H4 (cell line): Measurements from ENCODE around the gene AJAP1. TPM values are rescaled to one million over a fixed set of nuclear protein-coding genes. Genes with fewer than 3 reads are reported as not detected.

Experiments used
- DNase-seq: peaks from one replicate; pipeline ENCODE4 v3.0.0-alpha.2; 2015; ENCODE audit warnings: low spot score
- total RNA-seq: library from RNA; depleted of rRNA; stranded (reverse); fragments of >200 nt; shearing (Covaris generic); gene quantifications from 2 replicates; pipeline ENCODE4 v1.2.3, GENCODE V29; 2014

The AJAP1 gene
- total RNA-seq, 1 experiment from 2014 or later = 6.1 TPM

- no peak for DNase-seq
Observed at GRCh38 chr1:4730078-4730477, 75.7 kb downstream of the AJAP1 start.

GRCh38 chr1:4733446-4734177, 79.2 kb downstream of the AJAP1 start:
- DNase-seq = no peak

GRCh38 chr1:4734219-4734618, 79.8 kb downstream of the AJAP1 start:
- DNase-seq = no peak

- no peak for DNase-seq
Observed at GRCh38 chr1:4734791-4735190, 80.4 kb downstream of the AJAP1 start.

GRCh38 chr1:4736254-4736653, 81.8 kb downstream of the AJAP1 start:
- no peak for DNase-seq

- DNase-seq = no peak
Observed at GRCh38 chr1:4741876-4742423, 87.5 kb downstream of the AJAP1 start.

- DNase-seq = no peak
Observed at GRCh38 chr1:4743978-4744750, 89.8 kb downstream of the AJAP1 start.

GRCh38 chr1:4745560-4745959, 91.2 kb downstream of the AJAP1 start:
- no peak for DNase-seq

GRCh38 chr1:4749406-4749805, 95.0 kb downstream of the AJAP1 start:
- no peak for DNase-seq

GRCh38 chr1:4750177-4750576, 95.8 kb downstream of the AJAP1 start:
- no peak for DNase-seq

GRCh38 chr1:4752059-4752458, 97.7 kb downstream of the AJAP1 start:
- DNase-seq = no peak

GRCh38 chr1:4754816-4755215, 100.4 kb downstream of the AJAP1 start:
- DNase-seq = no peak

GRCh38 chr1:4755301-4755845, 101.0 kb downstream of the AJAP1 start:
- no peak for DNase-seq

GRCh38 chr1:4755864-4756504, 101.6 kb downstream of the AJAP1 start:
- DNase-seq = no peak

GRCh38 chr1:4756851-4757580, 102.6 kb downstream of the AJAP1 start:
- DNase-seq = no peak

GRCh38 chr1:4759671-4760070, 105.3 kb downstream of the AJAP1 start:
- DNase-seq = no peak

GRCh38 chr1:4760088-4760487, 105.7 kb downstream of the AJAP1 start:
- DNase-seq = no peak

- no peak for DNase-seq
Observed at GRCh38 chr1:4761324-4761723, 106.9 kb downstream of the AJAP1 start.

GRCh38 chr1:4762146-4762545, 107.7 kb downstream of the AJAP1 start:
- DNase-seq = no peak

- no peak for DNase-seq
Observed at GRCh38 chr1:4767308-4767707, 112.9 kb downstream of the AJAP1 start.

GRCh38 chr1:4768553-4768952, 114.1 kb downstream of the AJAP1 start:
- no peak for DNase-seq
